C4-2B (cell line): Measurements from ENCODE around the gene CA4.

Experiments
- ZFX ChIP-seq: fragments of 450-650 bp; IDR thresholded peaks from 2 replicates; pipeline ENCODE4 v1.6.1; 2017
- TF ChIP-seq, protein P1 (sequence below): fragments of 450-650 bp; conservative IDR thresholded peaks from 2 replicates; pipeline ENCODE4 v1.5.1; 2017; ENCODE audit warnings: mild to moderate bottlenecking

DNA sequence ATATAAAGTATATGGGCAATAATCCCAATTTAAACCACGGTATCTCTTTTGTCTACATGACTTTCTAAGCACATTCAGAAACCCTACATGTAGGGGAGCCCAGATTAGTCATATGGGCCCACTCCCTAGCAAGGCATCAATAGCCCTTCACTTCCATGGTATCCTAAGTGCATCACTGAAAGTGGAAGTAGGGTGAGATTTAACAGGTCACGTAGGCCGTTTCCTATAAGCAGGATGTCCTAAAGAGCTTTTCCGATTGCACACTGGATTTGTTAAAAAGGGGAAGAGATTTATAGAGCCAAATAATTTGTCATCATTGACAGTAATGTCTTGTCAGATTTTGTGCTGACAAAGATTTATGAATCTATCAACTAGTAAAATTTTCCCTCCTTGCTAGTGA is 39.0 kb downstream of the CA4 start:
- TF ChIP-seq, protein P1, sequence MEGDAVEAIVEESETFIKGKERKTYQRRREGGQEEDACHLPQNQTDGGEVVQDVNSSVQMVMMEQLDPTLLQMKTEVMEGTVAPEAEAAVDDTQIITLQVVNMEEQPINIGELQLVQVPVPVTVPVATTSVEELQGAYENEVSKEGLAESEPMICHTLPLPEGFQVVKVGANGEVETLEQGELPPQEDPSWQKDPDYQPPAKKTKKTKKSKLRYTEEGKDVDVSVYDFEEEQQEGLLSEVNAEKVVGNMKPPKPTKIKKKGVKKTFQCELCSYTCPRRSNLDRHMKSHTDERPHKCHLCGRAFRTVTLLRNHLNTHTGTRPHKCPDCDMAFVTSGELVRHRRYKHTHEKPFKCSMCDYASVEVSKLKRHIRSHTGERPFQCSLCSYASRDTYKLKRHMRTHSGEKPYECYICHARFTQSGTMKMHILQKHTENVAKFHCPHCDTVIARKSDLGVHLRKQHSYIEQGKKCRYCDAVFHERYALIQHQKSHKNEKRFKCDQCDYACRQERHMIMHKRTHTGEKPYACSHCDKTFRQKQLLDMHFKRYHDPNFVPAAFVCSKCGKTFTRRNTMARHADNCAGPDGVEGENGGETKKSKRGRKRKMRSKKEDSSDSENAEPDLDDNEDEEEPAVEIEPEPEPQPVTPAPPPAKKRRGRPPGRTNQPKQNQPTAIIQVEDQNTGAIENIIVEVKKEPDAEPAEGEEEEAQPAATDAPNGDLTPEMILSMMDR, result no peak
- no peak for TF ChIP-seq ZFX
